Measurements from ENCODE around the gene MON2. TPM values are rescaled to one million over a fixed set of nuclear protein-coding genes. Genes with fewer than 3 reads are reported as not detected.

The MON2 gene
- total and polyA plus RNA-seq, 2 of the 13 experiments (the other 11 are each of a cell fraction or from before 2014, with no cell fraction given): 10.5 to 24.8 TPM

GRCh38 chr12:62604373-62604772, 137.7 kb downstream of the MON2 start:
- POLR2A ChIA-PET: interaction anchor here (2.8 kb wide), 1 partner anchor 28 kb away, joined by 16 read pairs; no protein-coding TSS in a partner anchor
- intact Hi-C loops (cut with micrococcal nuclease; ENCODE audit: unreplicated experiment): no loop called here

GRCh38 chr12:62604871-62605270, 138.2 kb downstream of the MON2 start:
- H3K9ac ChIP-seq (ENCODE audit: insufficient read depth, low read depth, low read length): 0 out of 2 replicates have a peak overlapping the region, but pooled peaks have one; percentile 98
- in situ Hi-C loops (cut with HindIII; ENCODE audit: extremely low pct_ligation_motif_present, low pct_unique_long_range_greater_than_20kb): no loop called here
- intact Hi-C loops (cut with micrococcal nuclease; ENCODE audit: unreplicated experiment): no loop called here
- no TSS peak for BruUV-seq (replicated peaks)
- POLR2A ChIA-PET: interaction anchor here (1.0 to 2.2 kb wide), 2 partner anchors 11 to 14 kb away, joined by 3 to 6 read pairs; no protein-coding TSS in a partner anchor
- peak overlapping the region; percentile 63 to 88 (median 76); a peak in 5 of 6 replicates for H3K4me3 ChIP-seq (replicated peaks in 1 of 3; ENCODE audit: insufficient read depth in 1 of 3, low read depth in 2 of 3, low read length in 3 of 3)
- FAIRE-seq (no peak), ATAC-seq (no peak), DNase-seq (ENCODE audit: low spot score) (no peak)
- no peak overlapping the region for H3K27ac ChIP-seq (ENCODE audit: extremely low read length, insufficient read depth, low read length)
- peaks cover 28% of the 10 kb centered on the region for H3K79me2 ChIP-seq (ENCODE audit: insufficient read depth, low read length)
- H3K9me3 ChIP-seq (ENCODE audit: low read length): no peaks in the 10 kb centered on the region
- peak overlapping the region; percentile 77 for H3K4me2 ChIP-seq (ENCODE audit: low read depth, low read length)
- WGBS (ENCODE audit: low lambda C conversion rate): 92% methylated on average over 4 of the region's 4 CpGs
- H3K27me3 ChIP-seq (ENCODE audit: control insufficient read depth in 1 of 2, insufficient read depth in 2 of 2, low read length in 2 of 2): no peaks in the 10 kb centered on the region; a peak in 1 of 5 replicates
- peaks cover 31% of the 10 kb centered on the region for H3K4me1 ChIP-seq (ENCODE audit: insufficient read depth, low read length)
- H3K36me3 ChIP-seq (replicated peaks in 1 of 2; ENCODE audit: control insufficient read depth in 1 of 2, insufficient read depth in 2 of 2, low read length in 2 of 2): no peaks in the 10 kb centered on the region
- CTCF ChIA-PET (ENCODE audit: low intra/inter-chr PET ratio, low total read pairs): no interaction called here
- H2AFZ ChIP-seq (ENCODE audit: low read length): no peak overlapping the region
- H4K20me1 ChIP-seq (ENCODE audit: insufficient read depth, low read length): no peaks in the 10 kb centered on the region
- TF ChIP-seq ZNF333 (CRISPR knock-in tag; IDR thresholded peaks at IDR 0.05; ENCODE audit: borderline replicate concordance) (no peak), CREBL2 (CRISPR knock-in tag; IDR thresholded peaks at IDR 0.05; ENCODE audit: borderline replicate concordance) (no peak), ZNF207 (IDR thresholded peaks at IDR 0.05; ENCODE audit: borderline replicate concordance) (no peak), FOXA3 (CRISPR knock-in tag; IDR thresholded peaks at IDR 0.05) (no peak), ZNF326 (CRISPR knock-in tag; IDR thresholded peaks at IDR 0.05; ENCODE audit: borderline replicate concordance) (no peak), NR3C1 (CRISPR knock-in tag; IDR thresholded peaks at IDR 0.05) (no peak), AGO2 (optimal IDR thresholded peaks at IDR 0.05; ENCODE audit: low read depth, low read length) (no peak), AHR (CRISPR knock-in tag; IDR thresholded peaks at IDR 0.05) (no peak), ZBTB26 (CRISPR knock-in tag; IDR thresholded peaks at IDR 0.05; ENCODE audit: borderline replicate concordance) (no peak), RXRA (CRISPR knock-in tag; IDR thresholded peaks at IDR 0.05) (no peak), FOXA1 (IDR thresholded peaks at IDR 0.05) (no peak), FOXA1 (CRISPR knock-in tag; IDR thresholded peaks at IDR 0.05) (no peak), NR2F6 (IDR thresholded peaks at IDR 0.05) (no peak), NR2F6 (CRISPR knock-in tag; IDR thresholded peaks at IDR 0.05) (no peak), ZNF589 (CRISPR knock-in tag; conservative IDR thresholded peaks at IDR 0.05) (no peak)

More at GRCh38 chr12:62604373-62604772, 137.7 kb downstream of the MON2 start:
- Histone ChIP-seq H3K27me3 (ENCODE audit: control insufficient read depth in 1 of 2, insufficient read depth in 2 of 2, low read length in 2 of 2) (no peaks in the 10 kb centered on the region; a peak in 1 of 5 replicates), H3K9me3 (ENCODE audit: low read length) (no peaks in the 10 kb centered on the region), H3K4me3 (replicated peaks in 1 of 3; ENCODE audit: insufficient read depth in 1 of 3, low read depth in 2 of 3, low read length in 3 of 3) (peak overlapping the region; percentile 63 to 88 (median 76); a peak in 5 of 6 replicates), H3K36me3 (replicated peaks in 1 of 2; ENCODE audit: control insufficient read depth in 1 of 2, insufficient read depth in 2 of 2, low read length in 2 of 2) (no peaks in the 10 kb centered on the region), H2AFZ (ENCODE audit: low read length) (no peak overlapping the region), H3K9ac (ENCODE audit: insufficient read depth, low read depth, low read length) (peak overlapping the region; percentile 98; the same call in 1 of the 2 replicates), H3K27ac (ENCODE audit: extremely low read length, insufficient read depth, low read length) (peak overlapping the region; percentile 99), H3K79me2 (ENCODE audit: insufficient read depth, low read length) (peaks cover 28% of the 10 kb centered on the region), H4K20me1 (ENCODE audit: insufficient read depth, low read length) (no peaks in the 10 kb centered on the region), H3K4me1 (ENCODE audit: insufficient read depth, low read length) (peaks cover 31% of the 10 kb centered on the region), H3K4me2 (ENCODE audit: low read depth, low read length) (peak overlapping the region; percentile 77)
- TF ChIP-seq ZKSCAN1 (IDR thresholded peaks at IDR 0.05; ENCODE audit: low read length) (no peak), NPAS2 (CRISPR knock-in tag; IDR thresholded peaks at IDR 0.05; ENCODE audit: borderline replicate concordance) (no peak), E2F2 (CRISPR knock-in tag; IDR thresholded peaks at IDR 0.05; ENCODE audit: borderline replicate concordance) (no peak)
- FAIRE-seq: no peak
- ATAC-seq: no peak
- WGBS (ENCODE audit: low lambda C conversion rate): 90% methylated on average over 1 of the region's 1 CpG
- no peak for DNase-seq (ENCODE audit: low spot score)
- in situ Hi-C loops (cut with HindIII; ENCODE audit: extremely low pct_ligation_motif_present, low pct_unique_long_range_greater_than_20kb): no loop called here
- CTCF ChIA-PET (ENCODE audit: low intra/inter-chr PET ratio, low total read pairs): no interaction called here
- no TSS peak for BruUV-seq (replicated peaks)
